Measurements from ENCODE around the gene ARPP21.

ARPP21 gene

DNA sequence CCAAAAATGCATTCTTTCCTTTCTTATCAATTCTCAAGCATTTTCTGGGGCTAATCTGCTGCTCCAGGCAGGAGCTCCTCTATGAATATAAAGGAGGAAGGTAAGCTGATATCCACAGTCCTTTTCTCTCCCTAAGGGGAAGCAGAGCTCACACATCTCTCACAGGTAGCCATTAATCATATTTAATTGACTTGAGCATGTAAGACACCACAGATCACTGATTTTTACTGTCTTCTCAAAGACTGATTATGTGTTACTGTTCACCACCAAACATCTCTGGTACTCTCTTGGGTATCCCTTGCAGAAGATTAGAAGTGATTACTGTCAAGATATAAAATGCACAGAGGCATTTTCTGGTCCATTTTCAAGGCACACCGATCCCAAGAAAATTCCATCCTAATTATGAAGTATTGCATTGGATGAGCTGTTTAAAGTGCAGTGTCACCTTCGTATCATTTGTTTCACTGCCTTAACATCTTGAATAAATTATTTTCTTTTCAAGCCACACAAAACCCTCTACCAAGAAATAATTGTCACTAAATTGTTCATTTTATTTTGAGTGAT is 100.7 kb downstream of the ARPP21 start:
- no peak for DNase-seq

DNA sequence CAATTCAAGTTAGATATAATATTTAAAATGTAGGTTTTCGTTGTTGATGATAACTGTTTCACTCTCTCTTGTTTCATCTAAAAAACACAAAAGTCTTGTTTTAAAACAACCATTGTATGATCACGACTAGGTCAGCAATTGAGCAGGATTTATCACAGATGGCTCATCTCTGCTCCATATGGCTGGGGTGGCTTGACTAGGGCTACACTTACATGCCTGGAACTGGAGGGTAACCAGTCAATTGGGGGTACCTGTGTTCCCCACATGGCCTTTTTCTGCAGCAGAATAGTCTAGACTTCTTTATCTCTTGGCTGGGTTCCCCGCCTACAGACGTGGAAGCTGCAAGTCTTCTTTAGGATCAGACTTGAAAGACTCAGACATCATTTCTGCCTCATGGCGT is 103.9 kb downstream of the ARPP21 start:
- no peak for DNase-seq

DNA sequence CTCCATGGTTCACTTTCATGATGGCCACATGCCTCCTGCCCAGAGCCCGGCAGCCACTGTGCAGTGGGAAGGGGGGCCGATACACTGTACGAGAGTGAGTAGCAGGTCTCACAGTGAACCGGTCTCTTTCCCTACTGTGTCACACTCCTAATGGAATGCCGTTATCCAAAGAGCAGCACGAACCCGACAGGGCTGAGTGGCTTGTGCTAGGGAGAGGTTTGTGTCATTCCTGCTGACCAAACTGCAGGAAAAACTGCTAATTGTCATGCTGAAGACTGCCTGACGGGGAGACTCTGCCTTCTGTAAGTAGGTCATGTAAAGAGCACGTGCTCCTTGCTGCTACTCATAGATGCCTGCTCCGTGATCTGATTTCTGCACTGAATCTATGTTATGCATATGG is 105.1 kb downstream of the ARPP21 start:
- DNase-seq, result no peak

DNA sequence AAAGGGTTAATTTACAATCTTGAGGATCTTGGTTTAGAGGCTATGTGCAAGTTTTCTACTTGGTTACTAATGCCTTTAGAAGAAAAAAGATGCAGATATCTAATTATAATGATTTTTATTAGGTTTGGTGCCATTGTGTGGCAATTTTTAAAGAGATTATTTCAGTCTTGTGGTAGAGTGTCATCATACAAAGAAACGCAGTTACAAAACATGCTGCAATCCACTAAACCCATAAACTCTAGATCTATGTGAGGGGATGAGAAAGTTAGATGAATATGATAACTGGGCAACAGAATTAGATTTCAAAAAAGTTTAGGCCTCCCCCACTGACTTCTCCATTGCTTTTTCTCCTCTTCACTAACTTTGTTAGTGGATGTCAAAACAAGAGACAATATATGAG is 106.0 kb downstream of the ARPP21 start:
- no peak for DNase-seq

DNA sequence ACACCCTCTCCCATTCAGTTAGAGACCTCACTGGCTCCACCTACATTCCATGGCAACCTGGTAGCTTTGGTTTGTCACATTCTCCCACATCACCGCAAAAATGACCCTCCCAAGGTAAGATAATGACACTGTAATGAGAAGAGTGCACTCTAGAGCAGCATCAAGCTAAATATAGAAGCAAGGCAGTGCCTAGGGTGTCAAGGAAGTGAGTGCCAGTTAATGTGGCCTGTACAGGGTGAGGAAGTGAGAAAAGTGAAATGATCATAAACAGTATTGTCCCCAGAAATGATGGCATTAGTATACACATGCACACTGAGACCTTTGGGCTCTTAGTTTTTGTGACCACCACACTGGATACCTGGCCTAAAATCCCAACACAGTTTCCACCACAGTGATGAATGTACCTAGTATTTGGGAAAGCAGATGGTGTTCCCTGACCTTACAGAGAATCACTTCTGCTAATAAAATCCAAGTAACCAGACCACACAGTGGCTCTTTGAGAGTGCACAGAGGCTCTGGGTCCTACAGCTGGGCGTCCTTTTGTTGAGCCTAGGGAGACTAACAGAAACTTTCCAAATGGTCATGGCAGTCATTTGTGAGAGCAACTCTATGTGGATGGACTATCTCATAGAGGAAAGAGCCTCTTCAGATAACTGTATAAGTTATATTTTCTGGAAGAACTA is 106.6 kb downstream of the ARPP21 start:
- DNase-seq, result no peak

DNA sequence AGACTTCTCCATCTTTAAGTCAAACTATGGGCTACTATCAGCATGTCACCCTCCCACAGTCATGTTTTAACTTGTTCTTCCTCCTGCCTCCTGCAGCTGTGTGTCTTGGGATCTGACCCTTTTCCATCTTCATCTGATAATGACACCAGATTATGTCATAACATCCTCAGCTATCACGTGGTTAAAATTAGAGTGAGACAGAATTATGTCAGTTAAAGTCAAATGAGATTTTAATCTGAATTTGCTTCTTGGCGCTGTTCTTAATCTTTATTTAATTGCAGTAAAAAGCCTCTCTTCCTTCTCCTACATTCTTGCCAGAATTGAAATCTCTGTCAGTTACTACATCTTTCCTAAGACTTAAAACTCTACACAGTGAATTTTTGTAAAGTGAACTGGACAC is 107.2 kb downstream of the ARPP21 start:
- no peak for DNase-seq

DNA sequence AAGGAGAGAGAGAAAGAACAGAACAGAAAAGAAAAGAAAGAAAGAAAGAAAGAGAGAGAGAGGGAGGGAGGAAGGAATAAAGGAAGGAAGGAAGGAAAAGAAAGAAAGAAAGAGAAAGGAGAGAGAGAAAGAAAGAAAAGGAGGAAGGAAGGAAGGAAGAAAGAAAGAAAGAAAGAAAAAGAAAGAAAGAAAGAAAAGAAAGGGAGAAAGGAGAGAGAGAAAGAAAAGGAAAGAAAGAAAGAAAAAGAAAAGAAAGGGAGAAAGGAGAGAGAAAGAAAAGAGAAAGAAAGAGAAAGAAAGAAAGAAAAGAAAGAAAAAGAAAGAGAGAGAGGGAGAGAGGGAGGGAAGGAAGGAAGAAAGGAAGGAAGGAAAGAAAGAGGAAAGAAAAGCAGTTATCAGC is 108.8 kb downstream of the ARPP21 start:
- DNase-seq, result no peak

DNA sequence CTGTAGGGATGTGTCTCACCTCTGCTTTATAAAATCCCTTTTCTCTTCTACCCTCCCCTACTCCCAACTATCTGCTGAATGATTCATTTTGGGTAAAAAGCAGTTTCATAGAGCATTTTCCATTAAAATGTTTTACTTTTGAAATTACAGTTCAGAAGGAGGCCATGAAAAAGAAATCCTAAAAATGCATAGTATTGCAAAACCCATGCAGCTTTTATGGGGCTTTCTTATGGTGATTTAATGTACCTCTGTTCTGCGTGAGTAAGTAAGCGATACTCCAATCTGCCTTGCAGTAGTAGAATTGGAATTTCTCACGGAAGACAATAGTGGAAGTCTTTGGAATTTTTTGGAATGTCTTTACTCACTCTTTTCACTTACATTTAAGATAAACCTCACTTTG is 111.9 kb downstream of the ARPP21 start:
- no peak for DNase-seq

DNA sequence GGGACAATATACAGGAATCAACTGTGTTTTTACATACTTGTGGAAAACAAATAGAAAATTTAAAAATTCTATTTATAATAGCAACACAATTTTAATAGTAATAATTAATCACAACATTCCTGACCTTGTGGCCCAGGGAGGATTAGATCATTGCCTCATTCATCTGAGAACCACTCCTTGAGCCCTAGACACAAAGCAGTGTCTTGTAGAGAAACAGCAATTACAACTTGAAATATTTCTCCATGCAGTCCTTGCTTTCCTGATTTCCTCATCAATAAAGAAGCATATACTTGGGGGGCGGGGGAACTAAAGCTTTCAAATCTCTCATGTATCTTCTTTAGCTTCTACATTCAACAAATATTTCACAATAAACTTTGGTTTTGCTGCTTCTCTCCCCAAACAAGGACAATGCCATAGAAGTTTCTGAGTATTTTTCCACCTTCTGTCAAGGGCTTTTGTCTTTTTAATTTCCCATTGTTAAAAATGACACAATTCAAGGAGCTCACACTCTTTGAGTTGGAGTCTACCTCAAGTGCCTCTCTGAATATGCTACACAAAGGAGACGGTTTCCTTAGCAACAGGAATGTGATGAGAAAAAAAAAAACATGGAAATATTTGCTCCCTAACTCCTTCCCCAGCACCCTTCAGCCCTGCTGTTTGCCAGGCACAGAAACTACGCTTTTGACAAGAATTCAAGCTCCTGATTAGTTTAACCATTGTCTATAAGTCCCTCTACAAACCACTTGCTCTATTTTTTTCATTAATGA is 118.8 kb downstream of the ARPP21 start:
- no peak for DNase-seq

DNA sequence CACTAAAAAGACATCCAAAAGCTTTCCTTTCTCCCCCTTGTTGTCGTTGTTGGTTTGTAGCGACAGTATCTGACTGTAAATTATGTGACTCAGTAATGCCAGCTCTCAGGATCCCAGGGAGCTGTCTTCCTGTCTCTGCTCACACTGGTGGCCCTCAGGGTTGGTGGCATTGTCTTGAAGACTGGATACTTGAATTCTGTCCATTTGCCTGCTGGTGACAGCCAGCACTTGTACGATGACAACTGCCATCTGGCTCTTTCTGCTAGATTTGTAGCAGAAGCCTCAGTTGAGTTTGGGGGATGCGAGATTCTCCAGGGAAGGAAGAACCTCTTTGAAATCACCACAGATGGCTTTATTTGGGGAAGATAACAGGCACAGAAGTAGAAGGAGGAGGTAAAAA is 120.8 kb downstream of the ARPP21 start:
- no peak for DNase-seq

DNA sequence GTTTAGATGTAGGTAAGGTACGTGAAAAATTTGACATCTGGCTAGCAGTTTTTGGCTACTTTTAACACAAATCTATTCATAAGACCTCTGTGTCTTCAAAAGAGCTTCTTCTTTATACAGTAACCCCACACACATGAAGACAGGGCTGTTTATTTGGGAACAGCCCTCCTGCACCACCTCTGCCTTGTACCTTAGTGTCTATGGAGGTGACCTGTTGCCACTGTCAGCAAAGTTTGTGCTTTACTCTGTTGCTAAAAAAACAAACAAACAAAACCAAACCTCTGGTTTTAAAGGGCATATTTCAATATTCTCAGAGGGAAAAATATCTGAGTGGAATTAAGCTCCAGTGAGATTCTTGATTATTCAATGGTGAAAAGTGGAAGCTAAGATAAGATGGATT is 122.0 kb downstream of the ARPP21 start:
- DNase-seq, result no peak

DNA sequence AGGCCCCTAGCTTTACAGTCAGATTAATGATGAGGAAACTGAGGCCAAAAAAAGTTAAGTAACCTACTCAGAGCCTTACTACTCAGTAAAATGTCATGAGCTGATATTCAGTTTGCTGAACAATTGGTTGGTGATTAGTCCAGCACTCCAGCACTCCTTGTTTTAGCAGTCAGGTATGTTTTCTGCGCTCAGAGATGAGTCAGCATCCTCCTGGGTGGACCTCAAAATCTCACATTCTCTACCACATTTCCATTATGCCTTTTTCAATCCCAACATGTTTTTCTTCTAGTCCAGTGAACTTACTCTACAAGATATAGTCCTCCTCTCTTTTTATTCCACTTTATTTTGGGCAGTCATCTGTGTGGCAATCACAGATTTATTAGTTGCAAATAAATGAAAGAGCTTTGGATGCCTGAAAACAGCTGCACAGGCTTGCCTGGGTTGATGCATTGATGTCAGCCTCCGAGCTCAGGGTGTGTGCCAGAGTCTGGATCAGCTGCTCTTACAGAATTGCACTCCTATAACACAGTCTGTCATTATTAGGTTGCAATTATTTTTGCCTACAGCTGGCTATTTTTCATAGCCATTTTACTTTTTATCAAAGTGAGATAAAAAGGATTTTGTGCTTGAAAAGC is 133.2 kb downstream of the ARPP21 start:
- no peak for DNase-seq

DNA sequence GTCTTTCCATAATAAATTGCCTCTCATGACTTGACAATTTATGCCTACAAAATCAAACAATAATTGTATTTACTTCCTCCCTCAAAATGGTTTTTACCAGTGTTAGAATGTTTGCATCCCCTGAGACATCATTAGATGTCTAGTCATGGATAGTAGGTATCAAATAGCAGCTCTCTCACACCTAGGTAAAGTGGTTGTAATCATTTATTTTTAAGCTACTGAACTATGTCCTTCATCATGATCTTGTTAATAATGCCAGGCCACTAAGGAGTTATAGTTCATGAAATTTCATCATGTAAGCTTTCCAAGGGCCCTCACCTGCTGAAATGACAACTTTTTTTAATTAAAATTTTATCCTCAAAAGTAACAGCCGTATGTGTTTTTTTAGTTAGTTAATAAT is 134.1 kb downstream of the ARPP21 start:
- DNase-seq, result peak; percentile 27

DNA sequence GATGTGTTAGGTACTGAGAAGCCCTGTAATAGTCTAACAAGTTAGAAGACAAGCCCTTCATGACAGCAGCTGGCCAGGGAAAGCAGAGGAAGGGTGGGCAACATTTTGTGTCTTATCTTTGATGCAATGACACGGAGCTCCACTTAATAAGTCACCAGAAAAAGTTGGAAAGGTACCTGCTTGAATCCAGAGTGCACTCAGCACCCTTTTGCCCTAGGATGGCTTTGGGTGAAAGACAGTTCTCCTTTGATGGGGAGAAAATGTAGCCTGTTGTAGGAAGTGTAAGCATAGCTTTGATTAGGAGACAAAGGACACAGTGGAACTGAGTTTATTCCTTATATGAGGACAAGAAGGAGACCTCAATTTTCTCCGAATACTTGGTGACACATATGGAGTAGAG is 137.0 kb downstream of the ARPP21 start:
- no peak for DNase-seq

DNA sequence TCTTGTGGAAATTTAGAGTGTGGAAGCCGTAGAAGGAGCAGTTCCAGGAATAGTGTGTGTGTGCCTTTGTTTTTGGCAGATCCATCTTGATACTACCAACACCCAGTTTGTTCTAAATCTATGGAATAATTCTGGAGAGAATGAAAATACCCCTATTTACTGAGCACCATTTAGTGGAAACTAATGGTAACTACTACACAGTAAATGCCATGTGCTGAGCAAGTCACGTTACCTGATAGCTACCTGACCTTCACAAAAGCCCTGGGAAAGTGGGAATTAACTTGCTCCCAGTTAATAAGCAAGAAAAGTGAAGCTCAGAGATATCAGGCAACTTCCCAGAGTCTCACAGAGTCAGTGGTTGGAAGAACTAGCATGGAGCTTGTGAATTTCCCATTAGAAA is 137.7 kb downstream of the ARPP21 start:
- DNase-seq, result no peak

DNA sequence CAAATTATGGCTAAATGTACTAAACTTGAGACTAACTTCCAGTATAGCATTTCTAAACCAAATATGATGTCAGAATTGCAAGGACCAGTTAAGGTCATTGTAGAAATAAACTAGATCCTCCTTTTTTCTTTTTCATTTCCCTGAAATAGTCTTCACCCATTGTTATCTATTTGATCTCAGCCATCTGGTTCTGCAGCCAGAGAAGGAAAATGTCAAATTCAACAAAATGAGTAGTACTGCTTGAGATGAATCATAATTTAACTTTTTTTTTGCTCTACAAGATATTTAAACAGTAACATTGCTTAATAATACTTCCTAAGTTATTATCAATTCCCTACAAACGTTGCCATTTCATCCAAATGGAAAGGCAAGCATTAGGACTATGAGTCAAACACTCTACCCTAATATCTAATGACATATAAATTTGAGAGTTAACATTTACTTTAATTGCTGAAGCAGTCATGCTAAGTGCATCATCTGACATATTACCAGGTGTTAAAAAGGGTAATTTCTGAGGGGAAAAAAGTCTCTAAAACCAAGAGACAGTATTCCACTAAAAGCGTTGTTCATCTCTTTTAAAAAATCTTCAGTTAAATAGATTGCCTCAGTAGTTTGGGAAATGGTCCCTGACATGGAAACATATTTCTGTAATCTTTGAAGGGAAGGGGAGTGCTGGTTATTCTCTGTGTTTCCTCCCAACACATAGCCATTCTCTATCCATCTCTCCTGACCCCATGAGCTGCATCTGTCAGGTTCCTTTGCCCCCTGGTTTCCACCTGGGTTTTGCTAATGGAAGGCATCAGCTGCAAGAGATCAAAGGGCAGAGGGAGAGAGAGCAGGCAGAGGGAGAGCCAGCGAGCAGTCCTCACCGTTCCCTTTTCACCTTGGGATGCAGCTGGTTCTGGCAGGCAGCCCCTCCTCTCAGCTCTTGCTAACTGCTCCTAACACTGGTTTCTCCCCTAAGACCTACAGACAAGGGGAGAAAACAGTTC is 138.5 kb downstream of the ARPP21 start:
- no peak for DNase-seq

DNA sequence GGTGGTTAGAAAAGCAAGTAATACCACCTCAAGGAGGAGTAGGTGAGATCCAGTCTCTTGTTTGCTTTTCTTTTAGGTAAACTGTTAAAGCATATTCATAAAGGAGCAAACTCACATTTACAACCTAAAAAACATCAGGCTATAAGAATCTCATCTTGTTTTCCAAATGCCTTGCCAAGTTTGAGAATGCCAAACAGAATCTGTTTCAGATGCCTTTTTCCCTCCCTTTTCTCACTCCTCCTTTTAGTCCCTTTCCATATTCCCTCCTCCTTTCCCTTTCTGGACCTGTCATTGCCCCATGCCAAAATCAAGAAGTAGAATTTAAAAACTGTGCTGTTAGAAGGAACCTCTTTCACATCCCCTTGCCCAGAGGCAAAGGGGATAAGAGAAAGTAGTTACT is 140.3 kb downstream of the ARPP21 start:
- DNase-seq, result no peak

DNA sequence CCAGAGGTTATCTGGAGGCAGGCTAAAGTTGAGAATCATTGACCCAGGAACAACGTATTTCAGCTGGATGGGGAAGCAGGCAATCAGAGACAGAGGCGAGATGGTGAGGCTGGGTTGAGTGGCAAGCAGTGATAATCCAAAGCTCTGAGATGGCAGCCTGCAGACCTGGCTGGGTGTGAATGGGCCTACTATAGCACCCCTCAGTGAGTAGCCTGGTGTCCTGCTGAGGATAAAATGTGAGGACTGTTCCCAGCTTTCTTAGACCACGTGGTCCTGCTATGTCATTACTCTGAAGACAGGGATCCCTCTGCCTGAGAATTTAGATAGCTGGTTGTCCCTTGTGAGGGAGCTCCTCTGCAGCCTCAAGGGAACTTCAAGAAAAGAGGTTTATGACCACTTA is 141.5 kb downstream of the ARPP21 start:
- DNase-seq, result no peak

DNA sequence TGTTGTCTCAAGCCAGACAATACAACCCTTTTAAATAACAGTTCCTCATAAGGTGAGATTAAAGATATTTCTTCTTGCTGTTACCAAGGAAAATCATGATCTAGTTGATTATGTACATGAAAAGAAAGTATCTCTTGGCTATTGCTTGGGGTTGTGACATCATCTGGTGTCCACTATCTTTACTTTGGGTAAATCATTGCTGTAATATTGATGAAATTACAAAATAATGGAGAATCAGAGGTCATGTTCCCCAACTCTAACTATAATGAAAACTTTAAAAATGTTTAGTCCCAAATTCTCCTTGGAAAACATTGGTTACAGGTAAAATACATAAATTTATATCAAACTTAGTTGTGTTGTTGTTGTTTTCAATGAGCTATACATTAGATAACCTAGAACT is 142.2 kb downstream of the ARPP21 start:
- no peak for DNase-seq

DNA sequence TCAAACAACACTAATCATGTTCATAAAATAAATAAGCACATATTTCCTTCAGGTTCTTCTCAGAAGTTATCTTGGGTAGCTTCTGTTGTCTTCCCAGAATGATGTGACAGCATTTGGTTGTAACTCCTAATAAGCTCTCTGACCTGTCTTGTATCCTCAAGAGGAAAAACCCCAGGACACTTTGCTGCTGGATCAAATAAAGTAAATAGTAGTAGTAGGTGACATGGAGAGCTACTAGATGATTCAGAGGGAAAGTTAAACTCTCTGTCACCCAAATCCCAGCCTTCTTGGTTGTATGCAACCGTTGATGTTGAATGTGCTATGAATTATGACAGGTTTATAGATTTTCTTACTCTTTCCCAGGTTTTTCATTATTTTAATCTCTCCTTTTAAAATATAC is 143.0 kb downstream of the ARPP21 start:
- DNase-seq, result no peak

DNA sequence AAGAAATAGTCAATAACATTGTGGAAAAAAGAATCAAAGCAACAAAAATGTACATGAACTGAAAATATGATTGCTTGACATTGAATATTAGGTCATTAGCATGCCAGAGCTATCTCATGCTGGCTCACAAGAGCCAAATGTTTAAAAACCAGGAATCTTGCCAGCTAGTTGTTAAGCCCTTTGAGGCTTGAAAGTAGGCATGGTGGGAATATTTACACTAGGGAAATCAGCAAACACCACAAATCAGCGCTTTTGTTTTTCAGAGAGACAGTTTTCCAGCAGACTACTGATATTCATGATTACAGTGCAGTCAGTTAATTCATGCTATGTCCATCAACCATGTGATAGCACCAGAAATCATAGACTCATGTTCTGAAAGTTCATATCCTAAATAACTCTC is 144.8 kb downstream of the ARPP21 start:
- DNase-seq, result peak; percentile 42

DNA sequence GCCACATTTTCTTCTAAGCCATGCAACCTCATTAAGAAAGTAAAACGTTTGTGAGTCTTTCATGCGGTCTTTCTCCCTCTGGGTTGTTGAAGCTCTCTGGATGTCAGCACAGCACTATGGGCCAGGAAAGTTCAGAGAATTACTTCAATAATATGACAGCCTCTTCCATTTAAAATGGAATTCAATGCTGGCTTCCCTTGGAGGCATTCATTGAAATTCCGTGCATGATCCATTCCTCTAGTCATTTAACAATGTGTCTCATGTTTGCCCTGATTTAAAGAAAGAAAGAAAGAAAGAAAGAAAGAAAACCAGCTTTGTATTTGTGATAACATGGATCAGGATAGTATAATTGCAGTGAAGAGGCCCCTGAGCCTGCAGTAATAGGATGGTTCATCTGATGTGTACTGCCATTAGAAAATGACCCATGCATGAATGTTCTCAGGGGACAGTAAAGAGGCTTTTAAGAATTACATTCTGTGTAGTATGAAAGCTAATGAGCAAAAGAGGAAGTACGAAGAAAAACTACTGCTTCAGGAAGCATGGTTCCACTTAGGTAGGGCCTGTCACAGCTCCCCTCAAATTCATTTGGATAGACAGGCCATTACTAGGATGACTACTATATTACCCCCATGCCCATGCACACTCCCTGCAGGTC is 146.0 kb downstream of the ARPP21 start:
- no peak for DNase-seq

All from NCI-H2081 treated with DMSO at 0.1 percent for 48 hours (cell line).